Activated CD8-positive, alpha-beta memory T cell treated with anti-CD3 and anti-CD28 coated beads, Interleukin-2, amount 50 U/mL, for 24 hours (primary cell): ENCODE results near the gene ATXN7L2.
"Not testable (repeated sequence)": the region's sequence is repeated elsewhere in the genome, so short reads cannot be mapped to it uniquely, and the experiment has no call there.

Source experiments
- DNase-seq: peaks from one replicate; pipeline ENCODE4 v3.0.0-alpha.2; 2020; ENCODE audit errors: extremely low read depth

ATXN7L2 gene

GRCh38 chr1:109483672-109484518 lies at the start of gene ATXN7L2:
Gene ATXN7L2 (plus strand): TSS chr1:109483905. CDS start chr1:109483954, 49 bp downstream.
- peak; percentile 76 for DNase-seq

GRCh38 chr1:109434484-109434883 lies 49.2 kb upstream of the ATXN7L2 start:
- DNase-seq: no peak

GRCh38 chr1:109438798-109439297 lies 44.9 kb upstream of the ATXN7L2 start:
- no peak for DNase-seq

- no peak for DNase-seq
These were observed 42.6 kb upstream of the ATXN7L2 start for GRCh38 chr1:109441069-109441468.

GRCh38 chr1:109443476-109443875 lies 40.2 kb upstream of the ATXN7L2 start:
- DNase-seq: no peak

- no peak for DNase-seq
These were observed 39.4 kb upstream of the ATXN7L2 start for GRCh38 chr1:109444346-109444745.

- DNase-seq: not testable (repeated sequence)
These were observed 37.6 kb upstream of the ATXN7L2 start for GRCh38 chr1:109445949-109446695.

GRCh38 chr1:109447524-109447923 lies 36.2 kb upstream of the ATXN7L2 start:
- DNase-seq: no peak

GRCh38 chr1:109454497-109455133 lies 29.1 kb upstream of the ATXN7L2 start:
- DNase-seq: no peak

- DNase-seq: no peak
These were observed 25.9 kb upstream of the ATXN7L2 start for GRCh38 chr1:109457819-109458218.

- DNase-seq: no peak
These were observed 17.6 kb upstream of the ATXN7L2 start for GRCh38 chr1:109466125-109466451.

GRCh38 chr1:109466452-109467300 lies 17.0 kb upstream of the ATXN7L2 start, which contains the start of gene SYPL2:
Gene SYPL2 (plus strand): TSS chr1:109466546. CDS start chr1:109466844, 298 bp downstream.
- no peak for DNase-seq

GRCh38 chr1:109467301-109467777 lies 16.4 kb upstream of the ATXN7L2 start:
- DNase-seq: no peak

GRCh38 chr1:109468061-109468460 lies 15.6 kb upstream of the ATXN7L2 start:
- no peak for DNase-seq

GRCh38 chr1:109468903-109469302 lies 14.8 kb upstream of the ATXN7L2 start:
- DNase-seq: no peak

GRCh38 chr1:109470245-109470644 lies 13.5 kb upstream of the ATXN7L2 start:
- no peak for DNase-seq

GRCh38 chr1:109472779-109473178 lies 10.9 kb upstream of the ATXN7L2 start:
- DNase-seq: no peak

- DNase-seq: not testable (repeated sequence)
These were observed 10.2 kb upstream of the ATXN7L2 start for GRCh38 chr1:109473284-109474057.

GRCh38 chr1:109474697-109475096 lies 9.0 kb upstream of the ATXN7L2 start:
- no peak for DNase-seq

GRCh38 chr1:109475261-109475660 lies 8.4 kb upstream of the ATXN7L2 start:
- DNase-seq: no peak
